Naive B cell (primary cell): ENCODE data around the gene RAMP3. TPM values are rescaled to one million over a fixed set of nuclear protein-coding genes. Genes with fewer than 3 reads are reported as not detected.

Experiments used
- ATAC-seq, 2 donors: fragments of 150-1000 bp; cut with Tn5 transposase; 2 replicates each; pipeline ENCODE4 v1.10.0; 2021; ENCODE audit warnings: low read depth in 2 of 2, mild to moderate bottlenecking in 2 of 2, moderate library complexity in 2 of 2
- DNase-seq: peaks from one replicate; pipeline ENCODE4 v3.0.0; 2022
- H3K27ac Mint-ChIP-seq, 6 donors: one replicate each; pipeline ENCODE4 v1.8.0; 2020 to 2022; ENCODE audit warnings: mild to moderate bottlenecking in 6 of 6, mixed read lengths in 6 of 6, moderate library complexity in 5 of 6, inconsistent platforms in 2 of 6
- H3K27me3 Mint-ChIP-seq, 3 donors: one replicate each; pipeline ENCODE4 v1.8.0; 2021 to 2022; ENCODE audit warnings: mixed read lengths in 3 of 3, mild to moderate bottlenecking in 1 of 3
- H3K36me3 Mint-ChIP-seq, 2 donors: one replicate each; pipeline ENCODE4 v1.8.0; 2020 to 2022; ENCODE audit warnings: mixed read lengths in 2 of 2, inconsistent platforms in 1 of 2, mild to moderate bottlenecking in 1 of 2
- H3K4me1 Mint-ChIP-seq, 3 donors: one replicate each; pipeline ENCODE4 v1.8.0; 2020 to 2022; ENCODE audit warnings: mixed read lengths in 3 of 3, inconsistent platforms in 1 of 3, mild to moderate bottlenecking in 1 of 3, moderate library complexity in 1 of 3
- H3K4me3 Mint-ChIP-seq, 8 donors: one replicate each; pipeline ENCODE4 v1.8.0; 2020 to 2022; ENCODE audit warnings: mild to moderate bottlenecking in 8 of 8, mixed read lengths in 8 of 8, moderate library complexity in 8 of 8, inconsistent platforms in 2 of 8
- H3K9me3 Mint-ChIP-seq, 7 donors: one replicate each; pipeline ENCODE4 v1.8.0; 2020 to 2022; ENCODE audit warnings: mixed read lengths in 7 of 7, mild to moderate bottlenecking in 5 of 7, inconsistent platforms in 2 of 7, moderate library complexity in 1 of 7
- polyA plus RNA-seq, 6 donors: library from polyadenylated mRNA; unstranded; fragments of 300-500 nt; fragmentation: Illumina TruSeq; gene quantifications; one replicate each; pipeline ENCODE4 v1.2.3, GENCODE V29; 2021; ENCODE audit warnings: low read depth in 6 of 6

Gene RAMP3
- polyA plus RNA-seq, 6 donors from 2014 or later = not detected

- no peaks in the 10 kb centered on the region for H3K36me3 Mint-ChIP-seq
Observed at GRCh38 chr7:45189151-45189970, 31.8 kb downstream of the RAMP3 start.

GRCh38 chr7:45190406-45191165 lies 33.0 kb downstream of the RAMP3 start:
- no peak overlapping the region for H3K4me3 Mint-ChIP-seq
- DNase-seq (no peak), ATAC-seq (no peak)
- H3K9me3 Mint-ChIP-seq = peaks cover 0 to 1% (median 0%) of the 10 kb centered on the region in 7 donors
- H3K27me3 Mint-ChIP-seq = peaks cover 7 to 46% (median 44%) of the 10 kb centered on the region in 3 donors
- no peaks in the 10 kb centered on the region for H3K4me1 Mint-ChIP-seq
- no peaks in the 10 kb centered on the region for H3K36me3 Mint-ChIP-seq
- no peak overlapping the region for H3K27ac Mint-ChIP-seq

More at GRCh38 chr7:45189151-45189970, 31.8 kb downstream of the RAMP3 start:
- DNase-seq = no peak
- Mint-ChIP-seq H3K9me3 (peaks cover 0 to 1% (median 0%) of the 10 kb centered on the region in 7 donors), H3K4me3 (no peak overlapping the region), H3K27ac (no peak overlapping the region), H3K27me3 (peaks cover 7 to 36% (median 34%) of the 10 kb centered on the region in 3 donors), H3K4me1 (no peaks in the 10 kb centered on the region)
- no peak for ATAC-seq

GRCh38 chr7:45191396-45191795 lies 33.8 kb downstream of the RAMP3 start:
- no peaks in the 10 kb centered on the region for H3K4me1 Mint-ChIP-seq
- ATAC-seq (no peak), DNase-seq (no peak)
- no peaks in the 10 kb centered on the region for H3K36me3 Mint-ChIP-seq
- H3K4me3 Mint-ChIP-seq = no peak overlapping the region
- H3K27me3 Mint-ChIP-seq = peaks cover 7 to 46% (median 46%) of the 10 kb centered on the region in 3 donors
- no peak overlapping the region for H3K27ac Mint-ChIP-seq
- peaks cover 0 to 1% (median 0%) of the 10 kb centered on the region in 7 donors for H3K9me3 Mint-ChIP-seq

- no peak for DNase-seq
Observed at GRCh38 chr7:45192621-45193041, 35.0 kb downstream of the RAMP3 start.

DNA sequence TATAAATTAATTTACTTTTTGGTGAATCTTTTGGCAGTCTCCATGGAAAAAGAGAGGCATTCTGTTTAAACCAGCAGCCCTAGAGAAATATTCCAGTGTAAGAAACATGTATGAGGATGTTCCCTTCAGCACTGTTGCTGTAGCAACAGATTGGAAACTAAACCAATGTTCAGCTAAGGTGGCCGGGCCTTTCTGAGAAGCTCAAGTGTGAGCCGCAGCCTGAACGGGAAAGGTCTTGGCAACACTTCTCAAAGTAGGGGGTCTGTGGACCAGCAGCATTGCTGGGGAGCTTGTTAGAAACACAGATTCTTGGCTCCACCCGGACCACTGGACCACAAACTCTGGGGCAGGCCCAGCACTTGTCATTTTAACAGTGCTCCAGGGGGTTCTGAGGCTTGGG lies 36.2 kb downstream of the RAMP3 start:
- peaks cover 11 to 43% (median 35%) of the 10 kb centered on the region in 3 donors for H3K27me3 Mint-ChIP-seq
- no peaks in the 10 kb centered on the region for H3K4me1 Mint-ChIP-seq
- H3K27ac Mint-ChIP-seq = no peak overlapping the region
- no peak for ATAC-seq
- H3K4me3 Mint-ChIP-seq = no peak overlapping the region
- peaks cover 0 to 1% (median 0%) of the 10 kb centered on the region in 7 donors for H3K9me3 Mint-ChIP-seq
- DNase-seq = no peak
- no peaks in the 10 kb centered on the region for H3K36me3 Mint-ChIP-seq

More at GRCh38 chr7:45192621-45193041, 35.0 kb downstream of the RAMP3 start:
- H3K27ac Mint-ChIP-seq = peak overlapping the region in 2 of 6 donors; percentile 5 to 56
- no peaks in the 10 kb centered on the region for H3K36me3 Mint-ChIP-seq
- no peaks in the 10 kb centered on the region for H3K4me1 Mint-ChIP-seq
- H3K9me3 Mint-ChIP-seq = peaks cover 0 to 1% (median 0%) of the 10 kb centered on the region in 7 donors
- H3K4me3 Mint-ChIP-seq = no peak overlapping the region
- H3K27me3 Mint-ChIP-seq = peaks cover 9 to 43% (median 35%) of the 10 kb centered on the region in 3 donors
- no peak for ATAC-seq

DNA sequence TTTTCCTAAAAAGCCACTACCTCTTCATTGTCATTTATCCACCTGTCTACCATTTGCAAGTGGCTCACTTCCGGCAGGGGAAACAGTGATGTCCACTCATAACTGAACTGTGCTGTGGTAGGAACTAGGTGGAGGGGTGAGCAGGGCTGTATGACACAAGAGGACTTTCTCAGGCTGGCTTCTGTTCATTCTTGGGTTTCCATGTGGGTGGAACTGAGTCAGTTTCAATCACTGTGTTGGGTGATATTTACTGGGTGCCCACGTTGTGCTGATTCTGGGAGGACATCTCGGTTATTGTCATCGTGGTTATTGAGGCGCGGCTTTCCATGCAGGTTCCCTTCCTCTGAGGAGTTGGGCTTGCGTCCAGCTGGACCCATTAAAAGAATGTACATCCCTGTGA lies 38.8 kb downstream of the RAMP3 start:
- Mint-ChIP-seq H3K36me3 (no peaks in the 10 kb centered on the region), H3K4me3 (no peak overlapping the region), H3K9me3 (peaks cover 0 to 1% (median 0%) of the 10 kb centered on the region in 7 donors), H3K27me3 (peaks cover 16 to 40% (median 32%) of the 10 kb centered on the region in 3 donors), H3K4me1 (no peaks in the 10 kb centered on the region), H3K27ac (no peak overlapping the region)
- ATAC-seq = no peak
- no peak for DNase-seq

GRCh38 chr7:45197461-45197860 lies 39.9 kb downstream of the RAMP3 start:
- DNase-seq (no peak), ATAC-seq (no peak)
- Mint-ChIP-seq H3K4me1 (no peaks in the 10 kb centered on the region), H3K4me3 (no peak overlapping the region), H3K27ac (no peak overlapping the region), H3K9me3 (peaks cover 0 to 1% (median 0%) of the 10 kb centered on the region in 7 donors), H3K36me3 (no peaks in the 10 kb centered on the region), H3K27me3 (peaks cover 16 to 34% (median 24%) of the 10 kb centered on the region in 3 donors)

DNA sequence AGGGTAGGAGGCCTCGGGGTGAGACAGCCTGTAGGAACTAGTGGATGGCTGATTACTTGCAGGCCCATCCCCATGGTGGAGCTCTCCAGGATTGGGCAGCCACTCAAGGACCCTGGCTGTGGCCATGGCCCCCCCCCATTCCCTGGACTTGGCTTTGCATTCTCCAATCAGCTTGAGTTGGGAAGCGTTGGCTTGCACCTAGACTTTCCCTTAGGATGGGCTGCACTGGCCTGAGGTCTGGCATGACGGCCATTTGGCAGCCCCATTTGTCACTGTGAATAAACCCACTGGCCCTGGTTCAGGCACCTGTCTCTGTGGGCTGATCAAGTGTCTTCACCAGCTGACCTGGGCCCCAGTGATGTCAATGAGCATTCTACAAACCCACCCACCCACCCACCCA lies 41.4 kb downstream of the RAMP3 start:
- Mint-ChIP-seq H3K4me1 (no peaks in the 10 kb centered on the region), H3K4me3 (no peak overlapping the region), H3K27me3 (peaks cover 13 to 28% (median 19%) of the 10 kb centered on the region in 3 donors), H3K9me3 (no peaks in the 10 kb centered on the region), H3K36me3 (no peaks in the 10 kb centered on the region), H3K27ac (no peak overlapping the region)
- ATAC-seq = no peak
- DNase-seq = no peak

DNA sequence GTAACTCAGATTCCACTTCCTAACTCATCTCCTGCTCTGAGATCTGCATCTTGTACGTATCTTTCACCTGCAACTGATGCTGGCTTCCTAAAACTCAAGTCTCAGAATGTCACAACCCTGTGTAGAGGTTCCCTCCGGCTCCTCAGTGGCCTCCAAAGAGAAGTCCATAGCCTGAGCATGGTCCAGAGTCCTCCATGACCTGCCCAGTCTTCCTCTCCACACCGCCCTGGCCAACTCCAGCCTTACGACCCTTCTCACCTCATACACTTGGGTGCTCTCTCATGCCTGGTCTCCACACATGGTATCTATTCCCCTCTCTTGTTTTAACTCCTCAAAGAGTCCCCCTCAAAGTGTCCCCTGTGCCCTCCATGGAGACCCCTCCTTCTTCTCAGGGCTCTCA lies 41.9 kb downstream of the RAMP3 start:
- H3K27me3 Mint-ChIP-seq = peaks cover 13 to 24% (median 17%) of the 10 kb centered on the region in 3 donors
- H3K4me3 Mint-ChIP-seq = no peak overlapping the region
- no peak for ATAC-seq
- no peak for DNase-seq
- H3K36me3 Mint-ChIP-seq = no peaks in the 10 kb centered on the region
- H3K4me1 Mint-ChIP-seq = no peaks in the 10 kb centered on the region
- H3K27ac Mint-ChIP-seq = peak overlapping the region in 1 of 6 donors; percentile 25
- no peaks in the 10 kb centered on the region for H3K9me3 Mint-ChIP-seq

DNA sequence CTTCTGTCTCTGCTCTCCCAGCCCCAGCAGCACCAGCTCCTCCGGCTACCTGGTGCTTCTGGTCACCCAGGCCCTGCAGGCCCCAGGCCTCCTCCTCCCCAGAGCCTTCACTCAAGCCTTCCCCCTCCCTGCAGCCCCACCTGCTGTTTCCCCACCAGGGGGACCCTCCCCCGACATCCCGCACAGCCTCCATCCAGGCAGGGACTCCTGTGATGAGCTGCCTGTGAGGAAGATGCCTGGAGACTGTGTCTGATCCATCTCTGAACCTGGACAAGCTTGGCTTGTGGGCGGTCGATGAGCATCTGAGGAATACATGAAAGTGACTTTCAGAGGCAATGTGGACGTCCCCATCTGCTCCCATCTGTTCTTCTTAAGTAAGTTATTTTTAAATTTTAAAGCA lies 45.0 kb downstream of the RAMP3 start:
- Mint-ChIP-seq H3K27ac (peak overlapping the region in 1 of 6 donors; percentile 60), H3K4me1 (peaks cover 0 to 8% (median 4%) of the 10 kb centered on the region in 3 donors), H3K9me3 (no peaks in the 10 kb centered on the region), H3K36me3 (no peaks in the 10 kb centered on the region), H3K27me3 (peaks cover 7 to 21% (median 16%) of the 10 kb centered on the region in 3 donors), H3K4me3 (no peak overlapping the region)
- no peak for DNase-seq
- ATAC-seq = no peak

- DNase-seq (no peak), ATAC-seq (no peak)
- H3K36me3 Mint-ChIP-seq = no peaks in the 10 kb centered on the region
- H3K4me1 Mint-ChIP-seq = peaks cover 0 to 8% (median 4%) of the 10 kb centered on the region in 3 donors
- no peak overlapping the region for H3K4me3 Mint-ChIP-seq
- peaks cover 5 to 21% (median 17%) of the 10 kb centered on the region in 3 donors for H3K27me3 Mint-ChIP-seq
- H3K9me3 Mint-ChIP-seq = no peaks in the 10 kb centered on the region
- peak overlapping the region in 1 of 6 donors; percentile 87 for H3K27ac Mint-ChIP-seq
Observed at GRCh38 chr7:45203036-45203435, 45.4 kb downstream of the RAMP3 start.

DNA sequence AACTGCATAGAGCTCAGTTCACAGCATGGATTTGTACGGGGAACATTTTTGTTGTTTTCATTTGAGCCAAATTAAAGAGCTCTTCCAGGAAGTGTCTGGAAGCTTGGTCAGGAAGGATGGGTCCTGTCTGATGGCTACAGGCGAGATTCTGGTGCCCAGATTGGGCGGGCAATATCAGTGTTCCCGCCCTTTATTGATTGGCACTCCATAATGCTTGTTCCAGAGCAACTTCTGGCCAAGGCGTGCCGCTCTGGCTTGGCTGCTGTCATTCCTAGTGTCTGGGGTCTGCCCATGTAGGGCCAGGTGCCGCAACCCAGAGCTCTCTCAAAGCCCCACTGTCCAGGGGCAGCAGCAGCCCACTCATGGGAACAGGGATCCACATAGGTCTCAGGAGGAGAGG lies 45.9 kb downstream of the RAMP3 start:
- Mint-ChIP-seq H3K4me3 (no peak overlapping the region), H3K9me3 (no peaks in the 10 kb centered on the region), H3K36me3 (no peaks in the 10 kb centered on the region), H3K27ac (no peak overlapping the region), H3K4me1 (peaks cover 0 to 8% (median 4%) of the 10 kb centered on the region in 3 donors), H3K27me3 (peaks cover 5 to 24% (median 22%) of the 10 kb centered on the region in 3 donors)
- no peak for DNase-seq
- no peak for ATAC-seq

- ATAC-seq (no peak), DNase-seq (no peak)
- H3K4me3 Mint-ChIP-seq = peak overlapping the region in 1 of 8 donors; percentile 72
- no peak overlapping the region for H3K27ac Mint-ChIP-seq
- no peaks in the 10 kb centered on the region for H3K9me3 Mint-ChIP-seq
- H3K27me3 Mint-ChIP-seq = peaks cover 9 to 30% (median 27%) of the 10 kb centered on the region in 3 donors
- no peaks in the 10 kb centered on the region for H3K36me3 Mint-ChIP-seq
- H3K4me1 Mint-ChIP-seq = peaks cover 0 to 8% (median 4%) of the 10 kb centered on the region in 3 donors
Observed at GRCh38 chr7:45203936-45204445, 46.4 kb downstream of the RAMP3 start.
